HG03460 (cell line): Measurements from ENCODE around the gene JAK1.
A peak's percentile ranks its signal among the peaks of the same experiment; 100 is the strongest.
"Not testable (repeated sequence)": the region's sequence is repeated elsewhere in the genome, so short reads cannot be mapped to it uniquely, and the experiment has no call there.

Source experiments
- ATAC-seq: cut with Tn5 transposase; IDR thresholded peaks from one replicate; pipeline ENCODE4 v1.9.1; 2021; ENCODE audit not compliant: unreplicated experiment

Gene JAK1

DNA sequence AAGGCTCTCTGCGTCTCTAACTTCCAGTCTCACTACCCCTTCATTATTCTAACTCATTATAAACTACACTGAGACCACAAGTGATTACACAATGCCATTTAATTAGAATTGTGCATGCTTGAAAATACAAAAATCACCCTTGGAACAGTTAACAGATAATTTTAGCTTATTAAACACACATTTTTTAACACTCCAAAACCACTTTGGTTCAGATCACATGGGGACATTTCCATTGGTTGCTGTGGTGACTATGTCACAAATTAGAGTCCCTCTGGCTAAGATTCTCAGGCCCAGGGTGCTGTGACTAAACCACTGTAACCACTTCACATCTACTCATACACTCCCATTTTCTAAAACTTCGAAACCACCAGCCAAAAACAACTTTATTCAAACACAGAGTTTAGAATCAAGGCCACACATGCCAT, 43.0 kb downstream of the JAK1 start:
- no peak for ATAC-seq

DNA sequence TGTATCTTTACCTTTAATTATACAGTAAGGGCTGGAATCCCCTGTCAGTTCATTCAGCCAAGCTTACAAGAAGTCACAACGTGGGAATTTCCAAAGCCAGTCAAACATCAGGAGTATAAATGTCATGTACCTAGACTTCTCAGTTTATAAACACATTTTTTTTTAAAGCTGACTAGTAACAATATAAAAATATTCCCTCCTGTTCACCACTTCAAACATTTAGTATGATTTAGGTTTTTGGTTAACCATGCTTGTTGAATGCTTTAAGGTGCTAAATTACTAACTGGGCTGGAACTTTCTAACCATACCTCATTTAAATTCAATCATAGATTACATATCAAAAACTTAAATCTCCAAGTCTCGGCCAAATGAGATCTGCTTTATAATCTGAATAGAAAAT, 44.0 kb downstream of the JAK1 start:
- no peak for ATAC-seq

DNA sequence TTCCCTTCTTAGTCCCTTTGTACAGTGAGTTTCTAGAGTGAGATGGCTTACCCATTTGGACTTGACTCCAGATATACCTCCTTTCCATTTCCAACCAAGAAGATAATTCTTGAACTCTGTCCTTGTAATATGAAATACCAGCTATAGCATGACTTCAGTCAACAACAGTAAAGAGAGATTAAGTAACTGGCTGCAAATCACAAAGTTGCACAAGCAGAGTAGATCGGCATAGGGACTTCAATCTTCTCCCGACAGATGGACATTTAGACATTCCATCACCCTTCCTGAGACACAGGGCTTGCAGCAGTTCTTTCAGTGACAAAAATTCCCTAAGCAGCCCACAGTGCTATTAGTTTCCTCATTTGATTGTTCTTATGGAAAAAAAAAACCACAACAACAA, 44.6 kb downstream of the JAK1 start:
- ATAC-seq, result no peak

DNA sequence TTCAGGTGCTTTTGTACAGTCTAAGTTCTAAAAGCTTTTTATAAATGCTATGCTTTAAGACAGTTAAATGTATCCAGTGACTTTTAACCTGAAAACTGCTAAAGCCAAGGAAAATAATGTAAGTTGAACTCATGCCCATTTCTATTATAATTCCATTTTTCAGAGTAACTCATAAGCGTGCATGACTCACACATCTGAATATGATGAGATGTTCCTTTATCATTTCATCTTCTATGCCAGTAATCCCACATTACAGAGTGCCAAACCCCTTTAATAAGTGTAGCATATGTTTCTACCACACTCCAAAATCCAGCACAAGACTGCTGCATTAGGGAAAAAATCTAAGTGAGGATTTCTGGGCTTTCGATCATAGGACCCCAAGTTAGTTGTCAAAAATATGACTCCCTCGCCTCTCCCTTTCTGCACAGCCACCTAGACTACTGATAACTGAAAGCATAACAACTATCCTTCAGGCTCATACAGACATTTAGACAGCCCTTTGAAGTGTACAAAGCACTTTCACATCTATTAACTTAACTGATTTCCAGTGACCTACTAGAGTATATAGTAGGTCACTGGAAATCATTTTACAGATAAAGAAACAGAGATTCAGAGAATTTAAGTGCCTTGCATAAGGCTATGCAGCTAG, 45.3 kb downstream of the JAK1 start:
- no peak for ATAC-seq

DNA sequence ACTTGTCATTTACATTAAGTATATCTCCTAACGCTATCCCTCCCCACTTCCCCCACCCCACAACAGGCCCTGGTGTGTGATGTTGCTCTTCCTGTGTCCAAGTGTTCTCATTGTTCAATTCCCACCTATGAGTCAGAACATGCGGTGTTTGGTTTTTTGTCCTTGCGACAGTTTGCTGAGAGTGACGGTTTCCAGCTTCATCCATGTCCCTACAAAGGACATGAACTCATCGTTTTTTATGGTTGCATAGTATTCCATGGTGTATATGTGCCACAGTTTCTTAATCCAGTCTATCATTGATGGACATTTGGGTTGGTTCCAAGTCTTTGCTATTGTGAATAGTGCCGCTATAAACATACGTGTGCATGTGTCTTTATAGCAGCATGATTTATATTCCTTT, 47.2 kb downstream of the JAK1 start:
- ATAC-seq, result not testable (repeated sequence)

DNA sequence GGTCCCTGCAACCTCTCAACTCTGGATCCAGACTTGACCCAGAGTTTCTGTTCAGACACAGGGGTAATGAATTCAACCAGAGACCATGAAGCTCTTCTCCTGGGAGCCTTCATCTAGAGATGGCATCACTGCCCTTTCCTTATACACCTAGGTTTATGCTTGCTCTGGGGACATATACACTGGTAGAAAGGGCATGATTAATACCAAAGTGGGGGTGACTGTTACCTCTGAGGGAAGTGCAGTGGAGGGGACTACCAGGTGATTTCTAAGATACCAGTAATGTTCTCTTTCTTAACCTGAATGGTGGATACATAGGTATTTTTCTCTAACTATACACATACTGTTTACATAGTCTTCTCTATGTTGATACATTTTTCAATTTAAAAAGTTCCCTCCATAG, 48.4 kb downstream of the JAK1 start:
- no peak for ATAC-seq

DNA sequence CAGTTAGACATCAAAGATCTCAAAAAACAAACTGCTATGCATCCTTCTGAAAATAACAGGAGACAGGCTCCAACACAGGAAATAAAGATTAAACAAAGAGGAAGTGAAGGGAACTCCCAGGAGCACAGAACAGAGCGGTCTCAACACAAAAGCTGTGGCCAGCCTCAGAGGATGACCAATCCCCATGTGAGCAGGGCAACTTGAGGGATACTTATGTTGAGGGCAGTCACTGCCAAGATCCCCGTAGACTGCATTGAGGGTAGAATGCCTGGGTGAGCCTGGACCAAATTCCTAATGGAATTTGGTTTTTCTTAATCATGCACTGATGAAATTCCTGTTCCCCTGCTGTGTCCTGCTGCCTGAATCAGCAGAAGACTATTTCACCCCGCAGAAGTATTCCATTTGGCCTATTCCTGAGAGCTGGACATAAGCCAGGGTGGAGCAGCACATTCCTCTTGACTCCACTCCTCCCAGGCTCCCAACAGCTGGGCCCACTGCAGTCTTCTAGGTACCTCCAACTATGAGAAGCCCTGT, 49.0 kb downstream of the JAK1 start:
- no peak for ATAC-seq

DNA sequence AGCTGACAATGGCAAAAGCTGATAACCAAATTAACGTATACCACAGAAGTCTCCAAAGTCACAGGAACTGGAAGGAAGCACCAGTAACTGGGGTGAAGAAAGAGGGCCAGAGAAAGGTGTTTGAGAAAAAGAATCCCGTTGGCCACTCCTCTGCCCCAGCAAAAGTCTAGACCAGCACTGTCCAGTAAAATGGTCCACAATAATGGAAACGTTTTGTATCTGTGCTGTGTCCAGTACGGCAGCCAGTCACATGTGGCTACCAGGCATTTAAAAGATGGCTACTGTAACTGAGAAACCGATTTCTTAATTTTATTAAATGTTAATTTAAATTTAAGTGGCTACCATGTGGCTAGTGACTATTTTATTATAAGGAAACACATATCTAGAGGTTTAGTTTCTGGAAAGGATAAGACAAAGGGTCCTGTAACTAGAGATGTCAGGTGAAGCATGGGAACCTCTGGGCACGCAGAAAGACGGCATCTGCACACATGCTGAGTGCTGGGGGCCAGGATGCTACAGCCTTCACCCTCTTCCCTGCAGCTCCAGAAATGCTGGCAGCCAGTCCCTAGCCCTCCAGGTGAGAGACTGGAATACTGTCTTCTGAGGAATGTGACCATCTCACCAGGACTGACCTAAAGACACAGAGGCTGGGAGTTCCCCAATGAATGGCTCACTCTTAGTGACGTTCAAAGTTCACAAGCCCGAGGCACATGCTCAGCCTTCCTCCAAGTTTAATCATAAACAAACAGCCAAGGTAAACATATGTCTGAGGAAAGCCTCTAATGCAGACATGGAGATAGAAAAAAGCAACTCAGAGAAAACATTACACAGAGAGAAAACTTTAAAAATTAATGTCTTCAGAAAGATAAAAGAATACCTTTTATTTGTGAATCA, 50.7 kb downstream of the JAK1 start:
- no peak for ATAC-seq

DNA sequence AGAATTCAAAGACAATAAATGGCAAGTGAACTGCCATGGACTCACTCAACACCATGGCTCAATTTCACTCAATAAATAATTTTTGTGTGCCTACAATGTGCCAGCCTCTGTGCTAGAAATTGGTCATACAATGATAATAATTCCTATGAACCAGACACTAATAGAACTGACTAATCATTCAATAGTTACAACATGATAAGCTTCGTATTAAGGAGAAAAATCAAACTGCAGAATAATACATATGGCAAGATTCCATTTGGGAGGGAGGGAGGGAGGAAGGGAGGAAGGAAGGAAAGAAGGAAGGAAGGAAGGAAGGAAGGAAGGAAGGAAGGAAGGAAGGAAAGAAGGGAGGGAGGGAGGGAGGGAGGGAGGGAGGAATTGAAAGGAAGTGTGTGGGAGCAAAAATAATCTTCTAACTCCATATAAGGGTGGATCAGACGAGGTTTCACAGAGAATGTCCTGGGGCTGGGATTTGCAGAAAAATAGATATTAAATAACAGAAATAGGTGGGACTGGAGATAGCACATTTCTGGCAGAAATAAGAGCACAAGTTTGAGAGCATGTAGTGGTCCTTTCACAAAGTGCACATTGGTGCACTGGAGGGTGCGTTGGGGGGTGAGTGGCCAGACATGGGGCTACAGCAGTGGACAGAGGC, 52.9 kb downstream of the JAK1 start:
- no peak for ATAC-seq

DNA sequence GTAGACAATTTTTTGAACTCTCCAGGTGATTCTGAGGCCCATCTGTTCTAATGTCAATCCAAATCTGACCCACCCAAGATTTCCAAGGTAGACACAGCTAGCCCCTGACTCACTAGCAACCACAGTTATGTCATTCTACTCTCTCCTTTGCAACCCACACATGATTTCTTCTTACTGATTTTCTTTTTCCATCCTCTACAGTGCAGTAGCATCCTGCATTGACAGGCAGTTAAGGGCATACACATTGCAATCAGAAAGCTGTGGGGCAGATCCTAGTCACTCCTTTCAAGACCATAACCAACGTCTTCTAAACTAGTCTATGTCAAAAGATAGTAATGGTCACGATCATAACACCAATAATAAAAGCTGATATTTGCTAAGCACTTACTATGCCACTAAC, 54.2 kb downstream of the JAK1 start:
- no peak for ATAC-seq

DNA sequence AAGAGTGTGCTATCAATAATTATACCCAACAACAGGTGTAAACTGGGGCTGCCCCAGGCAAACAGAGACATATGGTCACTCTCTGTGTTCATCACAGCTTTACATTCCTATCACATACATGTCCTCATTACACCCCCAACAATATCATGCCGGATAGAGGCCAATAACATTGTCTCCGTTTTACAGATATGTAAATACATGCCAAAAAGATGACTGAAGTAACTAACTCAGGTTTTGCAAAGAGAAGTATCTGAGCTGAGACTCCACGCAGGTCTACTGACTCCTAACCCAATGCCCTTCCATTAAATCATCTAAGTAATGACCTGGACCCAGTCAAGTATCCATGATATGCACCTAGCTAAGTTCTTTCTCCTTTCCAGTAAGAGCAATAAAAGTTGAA, 55.0 kb downstream of the JAK1 start:
- no peak for ATAC-seq

DNA sequence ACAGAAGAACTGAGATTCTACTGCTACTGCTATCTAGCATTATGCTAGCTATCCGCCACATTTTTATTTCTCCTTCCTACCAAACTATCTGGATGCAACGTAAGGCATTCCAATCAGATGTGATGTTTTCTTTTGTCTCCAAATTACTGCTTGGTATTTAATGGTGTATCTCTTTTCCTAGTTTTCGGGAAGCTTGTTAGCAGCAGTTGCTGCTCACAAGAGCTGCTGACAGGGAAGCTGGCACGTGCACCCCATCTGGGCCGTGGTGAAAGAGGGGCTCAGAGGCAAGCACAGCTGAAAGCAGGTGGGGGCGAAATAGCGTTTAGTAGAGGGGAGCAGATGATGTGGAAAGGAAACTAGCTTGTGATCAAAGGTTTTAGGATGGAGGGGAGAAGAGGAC, 57.3 kb downstream of the JAK1 start:
- ATAC-seq, result no peak

DNA sequence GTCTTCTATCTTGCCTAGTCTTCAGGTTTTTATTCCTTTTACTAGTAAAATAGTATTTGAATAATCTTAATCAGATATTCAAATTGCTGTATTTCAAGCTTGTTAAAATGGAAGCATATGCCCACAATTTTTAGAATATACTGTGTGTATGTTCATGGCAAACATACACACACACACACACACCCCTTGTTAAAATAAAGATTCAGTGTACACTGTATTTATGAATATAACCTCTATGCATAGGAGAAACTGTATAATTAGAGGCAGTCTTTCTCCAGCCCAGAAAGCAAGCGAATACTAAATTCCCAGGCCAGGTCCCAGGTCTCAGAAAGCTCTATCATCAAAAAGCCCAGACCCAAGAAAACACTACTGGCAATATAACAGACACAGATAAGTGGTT, 57.8 kb downstream of the JAK1 start:
- no peak for ATAC-seq

DNA sequence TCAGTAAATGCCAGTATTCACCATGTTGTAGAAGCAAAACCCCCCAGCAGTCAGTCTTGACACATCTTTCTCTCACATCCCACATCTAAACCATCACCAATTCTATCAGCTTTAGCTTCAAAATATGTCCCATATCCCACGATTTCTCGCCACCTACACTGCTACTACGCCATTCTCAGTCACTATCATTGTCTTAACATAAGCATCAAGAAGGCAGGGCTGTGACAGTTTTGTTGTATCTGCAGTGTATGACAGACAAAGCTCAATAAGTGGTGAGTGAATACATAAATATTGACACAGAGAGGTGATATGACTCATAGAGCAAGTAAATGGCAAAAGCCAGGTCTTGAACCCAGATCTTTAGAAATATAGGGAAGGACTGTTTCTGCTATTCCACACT, 59.9 kb downstream of the JAK1 start:
- no peak for ATAC-seq

DNA sequence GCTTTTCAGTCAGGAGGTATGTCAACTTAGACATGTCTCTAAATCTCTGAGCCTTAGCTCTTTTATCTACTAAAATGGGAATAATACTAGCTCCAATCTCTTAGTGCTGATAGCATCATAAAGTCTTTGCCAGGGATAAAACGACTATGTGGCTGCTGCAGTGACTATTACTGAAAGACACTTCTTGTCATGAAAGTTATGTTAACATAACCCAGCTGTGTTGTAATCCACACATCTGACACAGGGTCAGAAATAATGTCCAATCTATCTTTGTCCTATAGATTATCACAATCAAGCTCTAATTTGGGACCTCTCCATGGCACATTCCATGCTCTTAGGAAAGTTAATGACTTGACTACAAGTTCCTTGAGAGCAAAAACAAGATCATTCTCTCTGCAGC, 62.8 kb downstream of the JAK1 start:
- no peak for ATAC-seq

DNA sequence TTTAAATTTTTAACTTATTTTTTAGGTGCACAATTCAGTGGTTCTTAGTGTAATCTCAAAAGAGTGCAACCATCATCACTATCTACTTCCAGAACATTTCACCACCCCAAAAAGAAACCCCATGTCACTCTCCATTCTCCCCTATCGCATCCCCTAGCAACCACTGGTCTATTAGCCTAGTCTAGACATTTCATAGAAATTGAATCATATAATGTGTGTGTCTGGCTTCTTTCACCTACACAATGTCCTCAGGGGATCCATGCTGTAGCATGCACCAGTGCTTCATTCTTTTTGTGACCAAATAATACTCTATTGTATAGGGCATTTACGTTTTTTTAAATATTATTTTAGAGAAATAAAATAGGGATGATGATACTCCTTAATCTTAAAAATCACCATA, 64.7 kb downstream of the JAK1 start:
- ATAC-seq, result no peak

DNA sequence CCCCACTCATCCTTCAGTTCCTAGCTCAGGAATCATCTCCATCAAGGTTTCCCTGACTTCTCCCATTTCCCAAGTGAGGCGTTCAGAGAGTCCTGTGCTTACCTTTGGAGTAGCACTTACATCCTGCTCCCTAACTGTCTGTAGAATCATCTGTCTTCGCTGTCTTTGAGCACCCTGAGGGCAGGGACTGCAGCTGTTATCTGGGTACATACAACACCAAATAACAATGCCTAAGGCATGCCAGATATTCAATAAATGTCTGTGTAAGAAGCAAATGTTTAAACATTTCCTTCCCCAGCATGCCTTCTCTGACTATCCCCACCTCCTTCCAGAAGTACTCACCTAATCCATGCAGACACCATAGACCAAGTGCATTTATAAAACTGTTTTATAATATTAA, 65.4 kb downstream of the JAK1 start:
- ATAC-seq, result no peak

DNA sequence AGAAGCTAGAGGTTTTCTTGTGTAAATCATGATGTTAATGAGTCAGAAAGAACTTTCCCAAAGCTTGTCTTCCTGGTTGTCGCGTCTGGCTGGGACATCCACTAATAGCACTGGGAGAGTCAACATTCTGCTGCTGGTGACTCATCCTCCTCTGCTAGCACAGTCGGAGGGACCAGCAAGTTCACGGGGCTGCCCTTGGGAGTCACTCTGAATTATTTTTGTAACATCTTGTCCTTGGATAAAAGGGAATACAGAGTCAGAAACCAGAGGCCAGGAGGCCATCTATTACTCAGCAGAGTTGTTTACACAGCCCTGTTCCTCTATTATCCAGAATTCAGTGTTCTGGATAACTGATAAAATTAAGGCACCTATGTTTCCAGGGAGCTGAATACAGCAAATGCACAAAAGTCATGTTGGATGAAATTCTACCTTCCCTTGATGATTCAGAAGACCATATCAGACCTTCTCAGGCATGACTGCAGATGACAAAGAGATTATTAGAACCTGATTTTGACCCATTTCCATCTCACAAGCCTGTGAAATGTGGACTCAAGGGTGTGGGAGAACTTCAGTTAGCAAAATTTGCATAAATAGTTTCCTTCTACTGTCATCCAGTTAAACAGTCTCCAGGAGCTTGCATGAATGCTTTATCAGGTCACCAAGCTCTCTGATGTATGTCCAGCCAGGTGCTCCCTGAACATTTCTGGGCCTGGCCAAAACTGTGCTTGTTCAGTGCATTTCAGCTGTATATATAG, 68.1 kb downstream of the JAK1 start:
- ATAC-seq, result peak; percentile 60

DNA sequence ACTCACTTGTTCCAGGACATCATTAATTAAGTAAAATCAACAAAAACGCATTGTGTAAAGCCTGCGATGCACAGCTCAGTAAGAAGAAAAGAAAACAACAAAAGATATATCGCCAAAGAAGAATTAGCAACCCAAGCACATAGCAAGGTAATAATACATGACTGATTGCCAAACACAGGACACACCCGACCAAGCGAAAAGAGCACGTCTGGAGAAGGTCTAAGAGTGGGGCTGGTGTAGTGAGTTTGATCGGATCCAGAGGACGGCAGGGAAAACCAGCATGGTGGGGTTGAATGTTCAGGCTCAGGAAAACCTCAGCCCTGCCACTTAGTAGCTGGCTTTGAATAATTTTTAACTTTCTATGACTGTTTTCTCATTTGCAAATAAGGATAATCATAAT, 69.8 kb downstream of the JAK1 start:
- ATAC-seq, result no peak

DNA sequence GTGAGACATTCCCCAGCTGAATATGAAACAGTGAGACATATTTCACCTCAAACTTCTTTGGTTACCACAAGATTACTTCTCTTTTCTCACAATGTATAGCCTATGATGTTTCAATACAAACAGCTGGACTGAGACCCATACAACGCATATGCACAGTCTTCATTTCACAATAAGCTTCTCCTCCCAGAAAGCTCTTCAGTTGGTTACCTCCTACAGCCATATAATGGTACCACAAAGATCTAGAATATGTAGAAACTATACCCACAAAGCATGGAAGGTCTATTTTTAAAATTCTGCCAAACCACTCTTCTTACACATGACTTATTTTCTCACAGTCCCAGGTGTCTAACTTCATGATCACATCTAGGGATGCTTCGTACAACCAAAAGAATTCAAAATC, 70.8 kb downstream of the JAK1 start:
- ATAC-seq, result peak; percentile 71
